ENCODE measurements around the gene PPM1B. TPM values are rescaled to one million over a fixed set of nuclear protein-coding genes. Genes with fewer than 3 reads are reported as not detected.

The PPM1B gene
- total and polyA plus RNA-seq, 2 donors (not counting 3 experiments of a cell fraction or from before 2014, with no cell fraction given) = 8.0 to 24.1 TPM

GRCh38 chr2:44155666-44156446 lies 12.8 kb upstream of the PPM1B start:
- no peaks in the 10 kb centered on the region for H3K9me3 ChIP-seq (replicated peaks; ENCODE audit: control insufficient read depth, insufficient read depth, low read length)
- H3K4me1 ChIP-seq (ENCODE audit: control insufficient read depth, extremely low read depth, insufficient read depth, low read length) = no peaks in the 10 kb centered on the region
- no peaks in the 10 kb centered on the region for H3K9me1 ChIP-seq (replicated peaks; ENCODE audit: control insufficient read depth, extremely low read depth, insufficient read depth, low read length)
- H3K36me3 ChIP-seq (ENCODE audit: control insufficient read depth in 2 of 2, extremely low read depth in 1 of 2, insufficient read depth in 2 of 2, low read length in 2 of 2) = no peaks in the 10 kb centered on the region
- H3K4me3 ChIP-seq (replicated peaks in 1 of 3; ENCODE audit: insufficient read depth in 1 of 3, low read depth in 1 of 3, low read length in 3 of 3) = no peak overlapping the region
- no peak overlapping the region for H2AFZ ChIP-seq (ENCODE audit: low read depth, low read length)
- H3K9ac ChIP-seq (replicated peaks; ENCODE audit: extremely low read depth, insufficient read depth, low read length) = no peak overlapping the region
- DNase-seq (ENCODE audit: low read depth, low spot score) (no peak), FAIRE-seq (no peak)
- no peaks in the 10 kb centered on the region for H3K79me2 ChIP-seq (ENCODE audit: control insufficient read depth, insufficient read depth, low read length)
- peaks cover 1 to 6% of the 10 kb centered on the region in 2 experiments for H3K27me3 ChIP-seq (ENCODE audit: control insufficient read depth in 2 of 2, insufficient read depth in 2 of 2, low read length in 2 of 2)
- POLR2A ChIA-PET = no interaction called here
- no TSS peak for BruUV-seq (replicated peaks)
- no peak overlapping the region for H3K27ac ChIP-seq (ENCODE audit: insufficient read depth, low read depth, low read length)
- dilution Hi-C loops (cut with MboI; ENCODE audit: extremely low pct_ligation_motif_present, low sequenced_read_pairs) (no loop called here), intact Hi-C loops (cut with micrococcal nuclease) (no loop called here)
- CTCF ChIA-PET = no interaction called here
- no peak overlapping the region for H3K4me2 ChIP-seq (ENCODE audit: insufficient read depth, low read length)
- no peak for TF ChIP-seq POLR2AphosphoS5 (IDR thresholded peaks at IDR 0.05; ENCODE audit: insufficient read depth, low read depth, low read length)
- TF ChIP-seq FOS (IDR thresholded peaks at IDR 0.05; ENCODE audit: borderline replicate concordance, insufficient read depth, low read length) = no peak
- TF ChIP-seq MAX (IDR thresholded peaks at IDR 0.05; ENCODE audit: insufficient read depth, insufficient read length) = no peak
- no peak for TF ChIP-seq CTCF (IDR thresholded peaks at IDR 0.05; ENCODE audit: extremely low read depth in 1 of 2, insufficient read depth in 1 of 2, low read depth in 1 of 2, low read length in 2 of 2)
- no peak for TF ChIP-seq MYC (IDR thresholded peaks at IDR 0.05; ENCODE audit: low read depth, low read length)
- no peak for TF ChIP-seq JUN (IDR thresholded peaks at IDR 0.05; ENCODE audit: borderline replicate concordance, insufficient read depth, insufficient read length, low read depth)
- no peak for TF ChIP-seq GATA2 (IDR thresholded peaks at IDR 0.05; ENCODE audit: insufficient read depth, insufficient read length, low read depth, low read length)
- TF ChIP-seq EZH2 (IDR thresholded peaks at IDR 0.05; ENCODE audit: borderline replicate concordance, low read depth, low read length, severe bottlenecking) = no peak
- TF ChIP-seq POLR2A (IDR thresholded peaks at IDR 0.05; ENCODE audit: low read depth, low read length) = no peak
- H4K20me1 ChIP-seq (replicated peaks; ENCODE audit: control insufficient read depth, extremely low read depth, insufficient read depth, low read length) = no peaks in the 10 kb centered on the region

All from endothelial cell of umbilical vein (primary cell).